ENCODE data around the gene MAGI1. TPM values are rescaled to one million over a fixed set of nuclear protein-coding genes. Genes with fewer than 3 reads are reported as not detected.
A peak's percentile ranks its signal among the peaks of the same experiment; 100 is the strongest.

The MAGI1 gene
- total RNA-seq, 1 donor from 2014 or later: 5.0 TPM

DNA sequence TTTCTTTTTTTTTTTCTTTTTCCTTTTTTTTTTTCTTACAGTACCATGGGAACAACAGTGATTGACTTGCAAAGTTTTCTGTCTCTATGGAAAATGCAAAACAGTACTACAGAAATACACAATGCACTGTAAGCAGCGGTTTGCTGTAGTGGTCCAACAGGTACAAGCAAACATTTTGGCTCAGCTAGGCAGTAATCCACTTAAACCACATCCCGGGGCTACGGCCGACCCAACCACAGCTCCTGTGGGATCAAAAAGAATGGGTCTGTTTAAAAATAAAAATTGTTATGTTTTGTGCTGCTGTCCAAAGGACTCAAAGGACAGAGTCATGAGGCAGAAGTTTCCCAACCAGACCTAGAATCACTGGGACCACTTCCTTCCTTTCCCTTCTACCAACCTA lies 683.8 kb downstream of the MAGI1 start:
- FAIRE-seq: no peak
- no peak for DNase-seq (ENCODE audit: low read depth)
- H3K4me3 ChIP-seq (ENCODE audit: low read depth, low read length): no peak overlapping the region
- H3K27me3 ChIP-seq (ENCODE audit: control insufficient read depth, insufficient read depth, low read length): no peaks in the 10 kb centered on the region
- no peaks in the 10 kb centered on the region for H3K36me3 ChIP-seq (ENCODE audit: control insufficient read depth, insufficient read depth, low read length)
- TF ChIP-seq, protein P1, sequence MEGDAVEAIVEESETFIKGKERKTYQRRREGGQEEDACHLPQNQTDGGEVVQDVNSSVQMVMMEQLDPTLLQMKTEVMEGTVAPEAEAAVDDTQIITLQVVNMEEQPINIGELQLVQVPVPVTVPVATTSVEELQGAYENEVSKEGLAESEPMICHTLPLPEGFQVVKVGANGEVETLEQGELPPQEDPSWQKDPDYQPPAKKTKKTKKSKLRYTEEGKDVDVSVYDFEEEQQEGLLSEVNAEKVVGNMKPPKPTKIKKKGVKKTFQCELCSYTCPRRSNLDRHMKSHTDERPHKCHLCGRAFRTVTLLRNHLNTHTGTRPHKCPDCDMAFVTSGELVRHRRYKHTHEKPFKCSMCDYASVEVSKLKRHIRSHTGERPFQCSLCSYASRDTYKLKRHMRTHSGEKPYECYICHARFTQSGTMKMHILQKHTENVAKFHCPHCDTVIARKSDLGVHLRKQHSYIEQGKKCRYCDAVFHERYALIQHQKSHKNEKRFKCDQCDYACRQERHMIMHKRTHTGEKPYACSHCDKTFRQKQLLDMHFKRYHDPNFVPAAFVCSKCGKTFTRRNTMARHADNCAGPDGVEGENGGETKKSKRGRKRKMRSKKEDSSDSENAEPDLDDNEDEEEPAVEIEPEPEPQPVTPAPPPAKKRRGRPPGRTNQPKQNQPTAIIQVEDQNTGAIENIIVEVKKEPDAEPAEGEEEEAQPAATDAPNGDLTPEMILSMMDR (IDR thresholded peaks at IDR 0.05; ENCODE audit: insufficient read depth, low read length, severe bottlenecking): no peak

DNA sequence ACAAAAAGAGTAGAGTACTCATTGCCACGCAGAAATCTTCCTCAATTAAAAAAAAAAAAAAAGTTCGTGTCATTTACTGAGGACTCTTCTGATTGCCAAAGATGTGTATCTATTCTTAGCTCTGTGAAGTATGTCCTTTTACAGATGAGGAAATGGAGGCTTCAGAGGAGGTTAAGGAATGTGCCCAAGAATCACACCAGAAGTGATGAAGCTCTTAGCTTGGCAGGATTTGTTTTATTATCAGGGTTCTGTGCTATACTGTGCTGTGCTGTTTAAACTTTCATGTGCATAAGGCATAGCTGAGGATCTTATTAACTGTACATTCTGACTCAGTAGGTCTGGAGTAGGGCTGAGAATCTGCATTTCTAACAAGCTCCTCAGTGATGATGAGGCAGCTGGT lies 685.8 kb downstream of the MAGI1 start:
- TF ChIP-seq, protein P1 (IDR thresholded peaks at IDR 0.05; ENCODE audit: insufficient read depth, low read length, severe bottlenecking): no peak
- Histone ChIP-seq H3K36me3 (ENCODE audit: control insufficient read depth, insufficient read depth, low read length) (no peaks in the 10 kb centered on the region), H3K27me3 (ENCODE audit: control insufficient read depth, insufficient read depth, low read length) (no peaks in the 10 kb centered on the region), H3K4me3 (ENCODE audit: low read depth, low read length) (no peak overlapping the region)
- FAIRE-seq (no peak), DNase-seq (ENCODE audit: low read depth) (no peak)

DNA sequence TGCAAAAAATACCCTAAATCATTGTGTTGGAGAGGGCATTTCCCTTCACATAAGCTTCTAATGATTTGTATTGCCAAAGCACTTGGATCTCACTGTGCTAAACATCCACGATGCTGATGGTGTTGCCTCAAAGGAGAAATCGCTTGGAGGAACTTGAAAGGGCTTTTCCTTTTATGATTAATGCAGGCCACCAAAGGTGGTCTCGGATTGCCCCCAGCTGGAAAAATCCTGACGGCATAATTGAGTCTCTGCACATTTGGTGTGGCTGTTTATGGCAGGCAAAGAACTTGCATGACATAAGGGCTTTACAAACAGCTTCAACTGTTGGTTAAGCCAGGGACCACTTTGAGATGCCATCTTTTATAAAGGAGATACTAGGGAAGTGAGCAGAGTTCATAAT lies 687.0 kb downstream of the MAGI1 start:
- no peak for DNase-seq (ENCODE audit: low read depth)
- H3K36me3 ChIP-seq (ENCODE audit: control insufficient read depth, insufficient read depth, low read length): no peaks in the 10 kb centered on the region
- TF ChIP-seq, protein P1 (IDR thresholded peaks at IDR 0.05; ENCODE audit: insufficient read depth, low read length, severe bottlenecking): no peak
- no peak for FAIRE-seq
- H3K27me3 ChIP-seq (ENCODE audit: control insufficient read depth, insufficient read depth, low read length): peaks cover 1% of the 10 kb centered on the region
- H3K4me3 ChIP-seq (ENCODE audit: low read depth, low read length): no peak overlapping the region

DNA sequence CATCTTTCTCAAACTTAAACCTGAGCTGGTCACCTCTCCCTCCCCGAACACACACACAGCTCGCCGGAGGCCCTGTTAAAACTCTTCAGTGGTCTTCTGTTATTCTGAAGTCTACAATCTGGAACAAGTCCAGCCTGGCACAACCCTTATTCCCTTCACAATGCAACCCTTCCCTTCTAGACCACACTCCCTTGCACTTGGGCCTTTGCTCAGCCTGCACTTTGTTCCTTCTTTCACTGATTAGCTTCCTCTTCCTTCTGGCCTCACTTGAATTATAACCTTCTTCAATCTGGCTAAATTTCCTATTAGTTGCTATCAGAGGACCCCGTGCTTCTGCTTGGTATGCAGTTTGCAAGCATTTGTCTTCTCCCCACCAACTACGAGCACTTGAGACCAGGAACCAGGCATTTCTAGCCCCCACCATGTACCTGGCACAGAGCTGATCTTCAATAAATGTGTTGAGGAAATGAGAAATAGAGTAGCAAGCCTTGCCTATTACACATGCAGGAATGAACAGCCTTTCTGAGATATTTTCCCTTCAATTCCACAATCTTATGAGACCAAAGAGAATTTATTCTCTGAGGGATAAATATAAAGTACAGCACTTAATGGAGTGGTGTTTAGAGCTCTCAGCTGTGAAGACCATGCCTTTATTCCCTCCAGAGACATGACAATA lies 687.8 kb downstream of the MAGI1 start:
- Histone ChIP-seq H3K27me3 (ENCODE audit: control insufficient read depth, insufficient read depth, low read length) (peaks cover 1% of the 10 kb centered on the region), H3K4me3 (ENCODE audit: low read depth, low read length) (no peak overlapping the region), H3K36me3 (ENCODE audit: control insufficient read depth, insufficient read depth, low read length) (no peaks in the 10 kb centered on the region)
- DNase-seq (ENCODE audit: low read depth) (no peak), FAIRE-seq (peak; percentile 89)
- TF ChIP-seq, protein P1 (IDR thresholded peaks at IDR 0.05; ENCODE audit: insufficient read depth, low read length, severe bottlenecking): no peak

DNA sequence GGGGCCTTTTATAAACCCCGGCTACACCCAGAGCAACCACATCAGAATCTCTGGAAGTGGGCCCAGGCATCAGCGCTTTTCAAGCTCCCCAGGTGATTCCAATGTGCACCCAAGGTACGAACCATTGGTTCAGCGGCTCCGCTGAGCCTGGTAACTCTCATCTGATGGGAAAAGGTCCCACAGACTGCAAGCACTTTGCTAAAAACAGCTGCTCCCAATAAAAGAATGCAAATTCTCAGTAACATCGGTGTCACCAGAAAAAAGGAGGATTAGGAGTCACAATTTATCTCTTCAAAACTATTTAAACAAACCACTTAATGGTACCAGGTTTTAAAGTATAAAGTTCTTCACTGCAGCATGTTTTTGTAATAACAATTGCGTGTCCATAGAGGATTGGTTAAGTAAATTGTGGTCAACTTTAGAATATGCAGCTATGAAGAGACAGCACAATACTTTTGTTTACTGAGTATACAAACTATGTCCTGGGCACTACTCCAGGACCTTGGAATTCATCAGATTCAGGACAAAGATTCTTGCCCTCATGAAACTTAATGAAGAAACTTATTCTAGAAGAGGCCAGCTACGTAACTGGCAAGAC lies 690.2 kb downstream of the MAGI1 start:
- TF ChIP-seq, protein P1 (IDR thresholded peaks at IDR 0.05; ENCODE audit: insufficient read depth, low read length, severe bottlenecking): no peak
- no peaks in the 10 kb centered on the region for H3K36me3 ChIP-seq (ENCODE audit: control insufficient read depth, insufficient read depth, low read length)
- no peak for DNase-seq (ENCODE audit: low read depth)
- H3K4me3 ChIP-seq (ENCODE audit: low read depth, low read length): no peak overlapping the region
- FAIRE-seq: no peak
- H3K27me3 ChIP-seq (ENCODE audit: control insufficient read depth, insufficient read depth, low read length): peaks cover 1% of the 10 kb centered on the region

Measured in bronchial epithelial cell (primary cell).